GM06990 (cell line): Measurements from ENCODE around the gene SLC43A2.

Experiments used
- DNase-seq: peaks from one replicate; pipeline ENCODE4 v3.0.0-alpha.2; 2011; ENCODE audit not compliant: insufficient read length; ENCODE audit errors: extremely low read depth
- H3K27me3 ChIP-seq: replicated peaks from 2 replicates; pipeline ENCODE4 v1.6.0; 2011; ENCODE audit warnings: low read length; ENCODE audit not compliant: control insufficient read depth, insufficient read depth
- H3K36me3 ChIP-seq: 2 replicates; pipeline ENCODE4 v1.5.1; 2011; ENCODE audit warnings: low read length; ENCODE audit not compliant: control insufficient read depth, insufficient read depth
- H3K4me3 ChIP-seq: replicated peaks from 2 replicates; pipeline ENCODE4 v1.5.1; 2011; ENCODE audit warnings: low read depth, mild to moderate bottlenecking, control low read depth, low read length
- TF ChIP-seq, protein P1 (sequence below): IDR thresholded peaks from 2 replicates; pipeline ENCODE4 v1.5.1; 2011; ENCODE audit warnings: low read length, control low read depth, mild to moderate bottlenecking, inconsistent platforms; ENCODE audit not compliant: insufficient read depth, poor library complexity, severe bottlenecking

The SLC43A2 gene

DNA sequence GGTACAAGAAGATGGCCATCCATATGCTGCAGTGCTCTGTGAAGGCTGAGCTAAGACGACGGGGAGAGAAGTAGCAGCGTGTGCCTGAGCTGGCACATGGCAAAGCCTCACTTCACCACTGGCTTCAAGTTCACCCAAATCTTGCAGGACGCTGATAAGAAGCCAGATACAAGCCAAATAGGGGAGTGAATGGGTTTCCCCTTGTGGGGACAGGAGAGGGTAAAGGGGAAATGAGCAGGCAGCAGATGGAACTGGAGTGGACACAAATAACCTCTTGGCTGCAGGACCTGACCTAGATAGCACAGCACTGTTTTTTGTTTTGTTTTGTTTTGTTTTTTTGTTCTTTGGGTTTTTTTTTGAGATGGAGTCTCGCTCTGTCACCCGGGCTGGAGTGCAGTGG, 45.1 kb downstream of the SLC43A2 start:
- TF ChIP-seq, protein P1, sequence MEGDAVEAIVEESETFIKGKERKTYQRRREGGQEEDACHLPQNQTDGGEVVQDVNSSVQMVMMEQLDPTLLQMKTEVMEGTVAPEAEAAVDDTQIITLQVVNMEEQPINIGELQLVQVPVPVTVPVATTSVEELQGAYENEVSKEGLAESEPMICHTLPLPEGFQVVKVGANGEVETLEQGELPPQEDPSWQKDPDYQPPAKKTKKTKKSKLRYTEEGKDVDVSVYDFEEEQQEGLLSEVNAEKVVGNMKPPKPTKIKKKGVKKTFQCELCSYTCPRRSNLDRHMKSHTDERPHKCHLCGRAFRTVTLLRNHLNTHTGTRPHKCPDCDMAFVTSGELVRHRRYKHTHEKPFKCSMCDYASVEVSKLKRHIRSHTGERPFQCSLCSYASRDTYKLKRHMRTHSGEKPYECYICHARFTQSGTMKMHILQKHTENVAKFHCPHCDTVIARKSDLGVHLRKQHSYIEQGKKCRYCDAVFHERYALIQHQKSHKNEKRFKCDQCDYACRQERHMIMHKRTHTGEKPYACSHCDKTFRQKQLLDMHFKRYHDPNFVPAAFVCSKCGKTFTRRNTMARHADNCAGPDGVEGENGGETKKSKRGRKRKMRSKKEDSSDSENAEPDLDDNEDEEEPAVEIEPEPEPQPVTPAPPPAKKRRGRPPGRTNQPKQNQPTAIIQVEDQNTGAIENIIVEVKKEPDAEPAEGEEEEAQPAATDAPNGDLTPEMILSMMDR: no peak
- Histone ChIP-seq H3K36me3 (peaks cover 22% of the 10 kb centered on the region), H3K27me3 (no peaks in the 10 kb centered on the region), H3K4me3 (no peak overlapping the region)
- DNase-seq: no peak

DNA sequence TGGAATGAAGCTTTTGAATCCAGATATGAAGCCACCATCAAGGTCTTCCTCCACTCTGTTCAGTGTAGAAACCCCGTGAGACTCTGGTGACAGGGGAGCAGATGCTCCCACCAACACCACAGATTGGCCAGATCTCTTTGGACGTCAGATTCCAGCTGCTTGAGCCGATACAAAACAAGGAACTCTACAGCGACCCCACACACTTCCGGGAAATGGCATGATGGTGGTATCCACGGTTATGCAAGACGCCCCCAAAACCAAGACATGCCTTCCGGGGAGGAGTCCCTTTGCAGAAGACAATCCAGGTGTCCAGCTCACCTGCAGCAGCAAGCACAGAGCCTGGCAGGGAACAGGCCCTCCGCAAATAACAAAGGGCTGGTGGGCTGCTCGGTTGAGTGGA, 46.3 kb downstream of the SLC43A2 start:
- Histone ChIP-seq H3K27me3 (no peaks in the 10 kb centered on the region), H3K36me3 (peaks cover 25% of the 10 kb centered on the region), H3K4me3 (no peak overlapping the region)
- DNase-seq: no peak
- TF ChIP-seq, protein P1: no peak

DNA sequence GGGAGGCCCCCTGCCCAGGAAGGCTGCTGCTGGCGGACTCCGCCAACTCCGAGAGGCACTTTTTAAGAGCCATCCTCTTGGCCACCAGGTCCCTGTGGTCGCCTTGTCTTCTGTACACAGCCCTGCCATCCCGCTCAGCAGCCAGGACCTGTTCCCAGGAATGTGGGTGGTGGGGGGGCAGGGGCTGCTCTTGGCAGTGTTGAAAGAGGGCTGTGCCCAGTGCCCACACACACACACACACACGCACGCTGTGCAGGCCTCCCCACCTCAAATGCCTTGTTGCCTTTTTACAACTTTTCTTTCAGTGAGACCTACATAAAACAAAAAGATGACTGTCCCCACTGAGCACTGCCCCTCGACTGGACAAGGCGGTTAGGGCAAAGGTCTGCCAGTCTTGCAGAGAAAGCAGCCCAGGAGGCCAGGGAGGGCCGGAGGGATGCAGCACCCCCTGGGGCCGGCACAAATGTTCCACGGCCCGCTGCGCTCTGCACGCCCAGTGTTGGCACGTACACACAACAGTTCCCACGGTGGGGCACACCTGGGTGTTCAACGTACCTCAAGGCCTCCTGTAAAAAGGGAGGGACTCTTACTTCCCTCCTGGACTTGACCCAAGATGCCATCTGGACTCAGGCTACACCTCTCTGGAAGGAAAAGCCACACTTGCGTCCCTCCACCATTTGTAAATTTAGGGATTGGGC, 47.5 kb downstream of the SLC43A2 start:
- Histone ChIP-seq H3K36me3 (peaks cover 23% of the 10 kb centered on the region), H3K4me3 (no peak overlapping the region), H3K27me3 (no peaks in the 10 kb centered on the region)
- TF ChIP-seq, protein P1: no peak
- no peak for DNase-seq

DNA sequence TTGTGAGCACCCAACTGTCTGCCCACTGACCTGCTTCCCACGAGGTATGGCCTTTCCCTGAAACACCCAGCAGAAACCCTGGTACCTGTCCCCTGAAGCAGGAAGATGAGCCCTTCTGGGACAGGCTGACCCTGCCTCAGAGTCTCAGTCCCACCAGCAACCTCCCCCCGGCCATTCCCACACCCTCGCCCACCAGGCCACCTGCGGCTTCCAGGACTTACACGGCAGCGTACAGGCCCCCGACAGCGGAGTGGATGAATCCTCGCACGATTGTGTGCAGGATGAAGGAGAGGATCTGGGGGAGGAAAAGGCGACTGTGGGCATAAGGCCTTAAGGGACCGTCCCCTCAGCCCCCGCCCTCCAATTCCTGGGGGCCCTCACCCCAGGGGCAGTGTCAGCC, 50.6 kb downstream of the SLC43A2 start:
- peaks cover 15% of the 10 kb centered on the region for H3K36me3 ChIP-seq

DNA sequence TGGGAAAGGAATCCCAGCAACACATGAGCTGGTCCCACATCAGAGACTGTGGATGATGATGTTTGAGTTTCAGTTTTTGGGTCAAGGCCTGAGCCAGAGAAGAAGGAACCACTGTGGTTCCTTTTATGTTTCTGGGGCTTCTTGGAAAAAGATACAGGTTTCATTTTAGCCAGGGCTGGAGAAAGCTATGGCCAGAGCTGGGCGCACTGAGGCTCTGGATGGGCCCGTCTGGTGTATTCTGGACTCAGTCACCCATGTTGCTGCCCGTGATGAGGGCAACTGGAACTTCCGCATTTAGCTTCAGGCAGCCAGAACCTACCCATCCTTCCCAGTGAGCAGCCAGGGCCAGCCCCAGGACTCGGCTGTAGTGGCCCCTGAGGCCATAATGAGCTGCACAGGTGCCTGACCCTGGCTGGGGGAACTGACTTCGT, 51.0 kb downstream of the SLC43A2 start:
- peaks cover 15% of the 10 kb centered on the region for H3K36me3 ChIP-seq
- no peak overlapping the region for H3K4me3 ChIP-seq
- TF ChIP-seq, protein P1: no peak
- no peaks in the 10 kb centered on the region for H3K27me3 ChIP-seq
- no peak for DNase-seq

More for the DNA sequence above, 50.6 kb downstream of the SLC43A2 start:
- H3K27me3 ChIP-seq: no peaks in the 10 kb centered on the region
- TF ChIP-seq, protein P1: no peak
- no peak overlapping the region for H3K4me3 ChIP-seq
- DNase-seq: no peak
